HepG2 (cell line): ENCODE measurements around the gene URGCP. TPM values are rescaled to one million over a fixed set of nuclear protein-coding genes. Genes with fewer than 3 reads are reported as not detected.
A peak's percentile ranks its signal among the peaks of the same experiment; 100 is the strongest.

ENCODE experiments used
- ATAD3A ChIP-seq: sonication (generic); formaldehyde crosslinking; IDR thresholded peaks from 2 replicates; pipeline ENCODE4 v1.4.0; 2020; ENCODE audit warnings: missing genetic modification reagents
- CENPX ChIP-seq: sonication (generic); formaldehyde crosslinking; IDR thresholded peaks from 2 replicates; pipeline ENCODE4 v1.9.0; 2021; ENCODE audit warnings: mild to moderate bottlenecking, missing genetic modification reagents, moderate library complexity
- DR1 ChIP-seq: sonication (generic); formaldehyde crosslinking; IDR thresholded peaks from 2 replicates; pipeline ENCODE4 v1.8.0; 2021; ENCODE audit warnings: mild to moderate bottlenecking, missing genetic modification reagents, inconsistent platforms
- FOXP1 ChIP-seq, 2 experiments: fragments of 450-650 bp in 1 of 2; IDR thresholded peaks; 2 replicates each; pipeline ENCODE4 v1.6.1; 2017 to 2018; ENCODE audit warnings: antibody characterized with exemption in 1 of 2
- GTF3A ChIP-seq: sonication (generic); formaldehyde crosslinking; conservative IDR thresholded peaks from 2 replicates; pipeline ENCODE4 v1.4.0; 2020; ENCODE audit warnings: mild to moderate bottlenecking, missing genetic modification reagents
- HNF4A ChIP-seq: sonication (generic); formaldehyde crosslinking; IDR thresholded peaks from 2 replicates; pipeline ENCODE4 v1.4.0; 2020; ENCODE audit warnings: missing genetic modification reagents
- MED1 ChIP-seq: sonication (generic); formaldehyde crosslinking; IDR thresholded peaks from 2 replicates; pipeline ENCODE4 v1.4.0; 2020; ENCODE audit warnings: missing genetic modification reagents
- MTA3 ChIP-seq: sonication (generic); formaldehyde crosslinking; IDR thresholded peaks from 2 replicates; pipeline ENCODE4 v1.4.0; 2020; ENCODE audit warnings: missing genetic modification reagents
- PAX8 ChIP-seq: sonication (generic); formaldehyde crosslinking; IDR thresholded peaks from 2 replicates; pipeline ENCODE4 v1.8.0; 2022; ENCODE audit warnings: mild to moderate bottlenecking, missing genetic modification reagents, borderline replicate concordance
- PRMT3 ChIP-seq: sonication (generic); formaldehyde crosslinking; IDR thresholded peaks from 2 replicates; pipeline ENCODE4 v1.8.1; 2022; ENCODE audit warnings: low read depth, mild to moderate bottlenecking, moderate library complexity, missing genetic modification reagents, borderline replicate concordance
- RCOR2 ChIP-seq: IDR thresholded peaks from 2 replicates; pipeline ENCODE4 v1.6.1; 2016; ENCODE audit warnings: missing biosample characterization, missing genetic modification reagents
- REPIN1 ChIP-seq: sonication (generic); formaldehyde crosslinking; IDR thresholded peaks from 2 replicates; pipeline ENCODE4 v1.8.0; 2022; ENCODE audit warnings: missing genetic modification reagents, low read depth, mild to moderate bottlenecking, borderline replicate concordance
- RORA ChIP-seq: sonication (generic); formaldehyde crosslinking; IDR thresholded peaks from 2 replicates; pipeline ENCODE4 v1.5.0; 2020; ENCODE audit warnings: mild to moderate bottlenecking, missing genetic modification reagents, moderate library complexity
- SOX13 ChIP-seq, 3 experiments: fragments of 450-650 bp in 1 of 3; sonication (generic) in 1 of 3; formaldehyde crosslinking in 1 of 3; IDR thresholded peaks in 2 of 3; conservative IDR thresholded peaks in 1 of 3; 2 replicates each; pipeline versions ENCODE4 v1.5.0 to v1.6.1; 2016 to 2020; ENCODE audit warnings: antibody characterized with exemption in 1 of 3, mild to moderate bottlenecking in 1 of 3, missing compliant biosample characterization in 1 of 3, missing genetic modification reagents in 1 of 3, moderate library complexity in 1 of 3
- SOX5 ChIP-seq: IDR thresholded peaks from 2 replicates; pipeline ENCODE4 v1.6.1; 2016; ENCODE audit warnings: borderline replicate concordance
- SPEN ChIP-seq: sonication (generic); formaldehyde crosslinking; IDR thresholded peaks from 2 replicates; pipeline ENCODE4 v1.5.1; 2020; ENCODE audit warnings: low read depth, mild to moderate bottlenecking, missing genetic modification reagents
- TCF7 ChIP-seq: sonication (generic); IDR thresholded peaks from 2 replicates; pipeline ENCODE4 v1.6.1; 2016; ENCODE audit warnings: antibody characterized with exemption, low read depth
- THAP11 ChIP-seq: IDR thresholded peaks from 2 replicates; pipeline ENCODE4 v1.6.1; 2016; ENCODE audit warnings: missing biosample characterization, missing genetic modification reagents
- ZFP36 ChIP-seq: fragments of 150-350 bp; IDR thresholded peaks from 2 replicates; pipeline ENCODE4 v1.6.1; 2018; ENCODE audit warnings: borderline replicate concordance, low read length, low read depth; ENCODE audit not compliant: partially characterized antibody
- ZFYVE20 ChIP-seq: sonication (generic); formaldehyde crosslinking; IDR thresholded peaks from 2 replicates; pipeline ENCODE4 v1.8.0; 2023; ENCODE audit warnings: low read depth, mild to moderate bottlenecking, moderate library complexity, missing genetic modification reagents, borderline replicate concordance
- ZNF17 ChIP-seq: sonication (generic); formaldehyde crosslinking; IDR thresholded peaks from 2 replicates; pipeline ENCODE4 v1.5.0; 2020; ENCODE audit warnings: mild to moderate bottlenecking, missing genetic modification reagents
- ZNF333 ChIP-seq: sonication (generic); formaldehyde crosslinking; IDR thresholded peaks from 2 replicates; pipeline ENCODE4 v1.4.0; 2020; ENCODE audit warnings: mild to moderate bottlenecking, missing genetic modification reagents, borderline replicate concordance
- ZNF460 ChIP-seq: sonication (generic); formaldehyde crosslinking; IDR thresholded peaks from 2 replicates; pipeline ENCODE4 v1.5.1; 2020; ENCODE audit warnings: missing genetic modification reagents, mild to moderate bottlenecking, borderline replicate concordance
- ZNF570 ChIP-seq: sonication (generic); formaldehyde crosslinking; IDR thresholded peaks from 2 replicates; pipeline ENCODE4 v1.4.0; 2020; ENCODE audit warnings: mild to moderate bottlenecking, missing genetic modification reagents, borderline replicate concordance
- ZNF776 ChIP-seq: sonication (generic); formaldehyde crosslinking; IDR thresholded peaks from 2 replicates; pipeline ENCODE4 v1.4.0; 2020; ENCODE audit warnings: mild to moderate bottlenecking, missing genetic modification reagents
- ZNF883 ChIP-seq: sonication (generic); formaldehyde crosslinking; IDR thresholded peaks from 2 replicates; pipeline ENCODE4 v1.5.1; 2020; ENCODE audit warnings: mild to moderate bottlenecking, missing genetic modification reagents; ENCODE audit errors: not compliant biosample characterization
- polyA plus RNA-seq, 8 experiments: library from polyadenylated mRNA; depleted of rRNA in 3 of 8; stranded (reverse) in 7 of 8; unstranded in 1 of 8; fragments of >200 nt; fragmentation: Illumina TruSeq in 4 of 8; extraction: Trizol in 4 of 8; gene quantifications; 2 replicates each; pipeline versions ENCODE4 v1.2.1 to v1.2.3, GENCODE V29; 2011 to 2016; ENCODE audit warnings: low read depth in 4 of 8, missing spikeins in 1 of 8, mixed read lengths in 1 of 8; ENCODE audit not compliant: insufficient read depth in 1 of 8
- total RNA-seq, 5 experiments: library from RNA; depleted of rRNA; stranded (reverse); fragments of >200 nt; fragmentation: Illumina TruSeq; extraction: Trizol; gene quantifications; 2 replicates each; pipeline ENCODE4 v1.2.3, GENCODE V29; 2016; ENCODE audit warnings: low read depth in 1 of 5
- TF ChIP-seq, protein P1 (sequence below): sonication (generic); formaldehyde crosslinking; IDR thresholded peaks from 2 replicates; pipeline ENCODE4 v1.5.0; 2020; ENCODE audit warnings: mild to moderate bottlenecking, missing genetic modification reagents, borderline replicate concordance

URGCP gene
- total and polyA plus RNA-seq, 2 of the 13 experiments (the other 11 are each of a cell fraction or from before 2014, with no cell fraction given): 22.3 to 25.8 TPM

- TF ChIP-seq ZNF776 (CRISPR knock-in tag) (peak; percentile 55; the same call in 1 of the 2 replicates), MED1 (peak; percentile 15; the same call in 1 of the 2 replicates), SPEN (CRISPR knock-in tag) (peak; percentile 85), ZNF570 (CRISPR knock-in tag) (no peak), THAP11 (peak; percentile 79), ZNF333 (no peak), HNF4A (peak; percentile 79), SOX5 (no peak), ZFP36 (no peak), ZNF883 (CRISPR knock-in tag) (no peak), SOX13 (IDR thresholded peaks at IDR 0.05) (no peak), SOX13 (CRISPR knock-in tag; conservative IDR thresholded peaks at IDR 0.05 in 1 of 2, IDR thresholded peaks at IDR 0.05 in 1 of 2) (peak in 1 of 2 experiments; percentile 41; a peak in 1 of 4 replicates), FOXP1 (IDR thresholded peaks at IDR 0.05) (no peak), FOXP1 (CRISPR knock-in tag; IDR thresholded peaks at IDR 0.05) (no peak), CENPX (CRISPR knock-in tag) (no peak), PAX8 (CRISPR knock-in tag) (0 out of 2 replicates have a peak, but pooled peaks have one; percentile 17), ZNF460 (no peak), REPIN1 (CRISPR knock-in tag) (peak; percentile 69), ZFYVE20 (CRISPR knock-in tag) (no peak), ATAD3A (CRISPR knock-in tag) (no peak), TCF7 (no peak), ZNF17 (no peak), PRMT3 (CRISPR knock-in tag) (no peak), RORA (CRISPR knock-in tag) (no peak), GTF3A (CRISPR knock-in tag) (no peak), RCOR2 (CRISPR knock-in tag) (no peak), DR1 (CRISPR knock-in tag) (no peak), MTA3 (no peak)
- TF ChIP-seq, protein P1, sequence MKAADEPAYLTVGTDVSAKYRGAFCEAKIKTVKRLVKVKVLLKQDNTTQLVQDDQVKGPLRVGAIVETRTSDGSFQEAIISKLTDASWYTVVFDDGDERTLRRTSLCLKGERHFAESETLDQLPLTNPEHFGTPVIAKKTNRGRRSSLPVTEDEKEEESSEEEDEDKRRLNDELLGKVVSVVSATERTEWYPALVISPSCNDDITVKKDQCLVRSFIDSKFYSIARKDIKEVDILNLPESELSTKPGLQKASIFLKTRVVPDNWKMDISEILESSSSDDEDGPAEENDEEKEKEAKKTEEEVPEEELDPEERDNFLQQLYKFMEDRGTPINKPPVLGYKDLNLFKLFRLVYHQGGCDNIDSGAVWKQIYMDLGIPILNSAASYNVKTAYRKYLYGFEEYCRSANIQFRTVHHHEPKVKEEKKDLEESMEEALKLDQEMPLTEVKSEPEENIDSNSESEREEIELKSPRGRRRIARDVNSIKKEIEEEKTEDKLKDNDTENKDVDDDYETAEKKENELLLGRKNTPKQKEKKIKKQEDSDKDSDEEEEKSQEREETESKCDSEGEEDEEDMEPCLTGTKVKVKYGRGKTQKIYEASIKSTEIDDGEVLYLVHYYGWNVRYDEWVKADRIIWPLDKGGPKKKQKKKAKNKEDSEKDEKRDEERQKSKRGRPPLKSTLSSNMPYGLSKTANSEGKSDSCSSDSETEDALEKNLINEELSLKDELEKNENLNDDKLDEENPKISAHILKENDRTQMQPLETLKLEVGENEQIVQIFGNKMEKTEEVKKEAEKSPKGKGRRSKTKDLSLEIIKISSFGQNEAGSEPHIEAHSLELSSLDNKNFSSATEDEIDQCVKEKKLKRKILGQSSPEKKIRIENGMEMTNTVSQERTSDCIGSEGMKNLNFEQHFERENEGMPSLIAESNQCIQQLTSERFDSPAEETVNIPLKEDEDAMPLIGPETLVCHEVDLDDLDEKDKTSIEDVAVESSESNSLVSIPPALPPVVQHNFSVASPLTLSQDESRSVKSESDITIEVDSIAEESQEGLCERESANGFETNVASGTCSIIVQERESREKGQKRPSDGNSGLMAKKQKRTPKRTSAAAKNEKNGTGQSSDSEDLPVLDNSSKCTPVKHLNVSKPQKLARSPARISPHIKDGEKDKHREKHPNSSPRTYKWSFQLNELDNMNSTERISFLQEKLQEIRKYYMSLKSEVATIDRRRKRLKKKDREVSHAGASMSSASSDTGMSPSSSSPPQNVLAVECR (CRISPR knock-in tag): peak; percentile 83; the same call in 1 of the 2 replicates
These were observed 37.2 kb downstream of the URGCP start, which contains the start of gene MRPS24 (continued) for GRCh38 chr7:43869006-43869866.
